MCF 10A (cell line): ENCODE results near the gene SLC35E1. TPM values are rescaled to one million over a fixed set of nuclear protein-coding genes. Genes with fewer than 3 reads are reported as not detected.
A peak's percentile ranks its signal among the peaks of the same experiment; 100 is the strongest.

Experiments
- BruUV-seq: library from RNA; stranded (reverse); fragments of 400-500 nt; replicated peaks from 2 replicates; lab custom pipeline; 2021; lab: Mats Ljungman, UMichigan
- CTCF ChIA-PET: fragments of 300-600 bp; sonication (Branson Sonifier 250); formaldehyde crosslinking; extraction: SDS; loops from one replicate; lab custom pipeline; 2021; ENCODE audit warnings: antibody characterized with exemption, inconsistent platforms; lab: Yijun Ruan, JAX
- POLR2A ChIA-PET: fragments of 300-600, 350-650 bp; sonication (Branson Sonifier 250); formaldehyde crosslinking; extraction: SDS; loops from one replicate; lab custom pipeline; 2020; ENCODE audit warnings: antibody characterized with exemption, inconsistent platforms; lab: Yijun Ruan, JAX
- DNase-seq: peaks from one replicate; pipeline ENCODE4 v3.0.0-alpha.2; 2018; ENCODE audit not compliant: unreplicated experiment
- H3K27ac Mint-ChIP-seq: one replicate; pipeline ENCODE4 v1.8.0; 2022; ENCODE audit warnings: mild to moderate bottlenecking, low read depth, mixed read lengths; ENCODE audit not compliant: unreplicated experiment
- H3K27me3 Mint-ChIP-seq: one replicate; pipeline ENCODE4 v1.8.0; 2022; ENCODE audit warnings: mixed read lengths; ENCODE audit not compliant: insufficient read depth, unreplicated experiment
- H3K36me3 Mint-ChIP-seq: one replicate; pipeline ENCODE4 v1.8.0; 2022; ENCODE audit warnings: mild to moderate bottlenecking, moderate library complexity, mixed read lengths; ENCODE audit not compliant: insufficient read depth, unreplicated experiment
- H3K4me1 Mint-ChIP-seq: one replicate; pipeline ENCODE4 v1.8.0; 2022; ENCODE audit warnings: mixed read lengths; ENCODE audit not compliant: insufficient read depth, unreplicated experiment
- H3K4me3 Mint-ChIP-seq: one replicate; pipeline ENCODE4 v1.8.0; 2022; ENCODE audit warnings: mild to moderate bottlenecking, moderate library complexity, mixed read lengths; ENCODE audit not compliant: unreplicated experiment
- H3K9me3 Mint-ChIP-seq: one replicate; pipeline ENCODE4 v1.8.0; 2022; ENCODE audit warnings: mixed read lengths; ENCODE audit not compliant: unreplicated experiment
- intact Hi-C: fragments of 100-400 bp; cut with micrococcal nuclease; formaldehyde crosslinking; loops from 2 replicates; pipeline ENCODE4 v1.14.1; 2022
- total RNA-seq: library from RNA; stranded (reverse); gene quantifications from 2 replicates; pipeline ENCODE4 v1.2.3, GENCODE V29; 2022
- TF ChIP-seq, protein P1 (sequence below): fragments of 200-600 bp; IDR thresholded peaks from one replicate; pipeline ENCODE4 v1.8.0; 2022; ENCODE audit warnings: antibody characterized with exemption, mild to moderate bottlenecking; ENCODE audit not compliant: unreplicated experiment

The SLC35E1 gene
- total RNA-seq, 1 experiment from 2014 or later = 62.6 TPM

DNA sequence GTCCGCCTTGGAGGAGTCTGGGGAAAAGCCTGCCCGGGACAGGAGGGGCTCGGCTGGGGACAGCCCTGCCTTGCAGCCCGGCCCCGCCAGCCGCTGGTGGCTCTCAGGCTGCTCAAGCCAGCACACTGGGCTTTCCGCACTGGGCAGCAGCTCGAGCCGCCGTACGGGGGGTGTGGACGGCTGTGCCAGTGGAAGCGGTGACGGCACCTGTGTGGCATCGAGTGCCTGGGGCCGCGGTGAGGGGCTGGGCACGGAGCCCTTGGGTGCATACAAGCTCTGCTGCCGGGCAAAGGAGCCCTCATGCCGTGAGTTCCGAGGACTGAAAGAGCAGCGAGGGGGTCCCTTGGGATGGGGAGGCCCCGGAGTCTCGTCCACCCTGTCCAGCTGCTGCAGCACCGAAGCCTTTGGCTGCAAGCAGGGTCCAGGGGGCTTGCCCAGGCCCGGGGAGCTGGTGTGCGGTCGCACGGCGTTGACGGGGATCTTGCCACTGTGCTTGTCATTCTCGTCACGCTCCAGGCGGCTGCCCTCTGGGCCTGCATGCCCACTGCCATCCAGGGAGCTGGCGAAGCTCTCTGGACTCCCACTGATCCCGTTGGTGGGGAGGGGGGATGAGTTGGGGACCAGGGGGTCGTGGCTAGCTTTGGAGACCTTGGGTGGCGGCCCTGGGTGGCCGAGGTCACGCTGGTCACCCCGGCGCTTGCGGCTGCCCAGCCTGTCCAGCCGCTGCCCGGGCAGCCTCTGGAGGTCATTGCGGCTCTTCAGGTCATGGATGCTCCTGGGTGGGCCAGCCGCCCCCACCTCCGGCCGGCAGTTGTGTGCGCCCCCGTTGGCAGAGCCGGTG, 4.7 kb upstream of the SLC35E1 start:
- CTCF ChIA-PET = no interaction called here
- no peak overlapping the region for H3K27ac Mint-ChIP-seq

DNA sequence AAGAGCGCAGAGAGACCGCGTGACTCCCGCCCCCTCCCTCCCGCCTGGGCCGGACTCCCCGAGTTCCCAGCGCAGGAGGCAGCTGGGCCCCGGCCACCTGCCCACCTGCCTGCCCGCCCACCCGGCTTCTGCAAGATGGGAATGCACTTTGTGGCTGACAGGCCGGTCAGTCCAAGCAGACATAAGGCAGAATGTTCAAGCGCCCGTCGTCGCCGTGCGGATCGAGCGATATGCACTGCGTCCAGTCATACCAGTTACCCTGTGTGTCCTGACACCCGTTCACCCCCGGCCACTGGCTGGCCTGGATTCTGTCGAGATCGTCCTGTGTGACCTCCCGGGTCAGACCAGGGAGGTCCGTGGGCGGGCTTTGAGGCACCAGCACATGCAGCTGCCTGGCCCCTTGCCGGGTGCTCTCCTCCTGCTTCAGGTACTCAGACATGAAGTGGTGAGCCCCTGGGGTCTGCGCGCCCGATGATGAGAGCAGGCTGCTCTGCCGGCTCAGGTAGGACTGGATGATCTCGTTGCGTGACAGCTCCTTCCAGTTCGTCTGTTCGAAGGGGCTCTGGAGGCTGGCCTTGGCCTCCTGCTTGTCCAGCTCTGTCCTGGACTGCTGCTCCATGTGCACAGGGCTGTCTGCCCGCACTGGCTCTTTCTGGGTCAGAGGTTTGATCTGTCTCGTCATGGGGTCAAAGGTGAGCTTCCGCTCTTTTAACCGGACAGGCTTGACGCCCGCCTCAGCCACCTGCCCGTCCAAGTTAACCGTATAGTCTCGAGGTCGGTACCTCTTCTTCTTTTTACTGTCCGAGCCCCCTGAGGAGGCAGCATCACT, 3.9 kb upstream of the SLC35E1 start:
- Mint-ChIP-seq H3K27me3 (no peaks in the 10 kb centered on the region), H3K4me3 (no peak overlapping the region), H3K9me3 (no peaks in the 10 kb centered on the region), H3K4me1 (peaks cover 32% of the 10 kb centered on the region), H3K27ac (no peak overlapping the region), H3K36me3 (peaks cover 57% of the 10 kb centered on the region)
- POLR2A ChIA-PET = no interaction called here
- no peak for DNase-seq
- CTCF ChIA-PET = no interaction called here
- intact Hi-C loops = no loop called here
- TF ChIP-seq, protein P1, sequence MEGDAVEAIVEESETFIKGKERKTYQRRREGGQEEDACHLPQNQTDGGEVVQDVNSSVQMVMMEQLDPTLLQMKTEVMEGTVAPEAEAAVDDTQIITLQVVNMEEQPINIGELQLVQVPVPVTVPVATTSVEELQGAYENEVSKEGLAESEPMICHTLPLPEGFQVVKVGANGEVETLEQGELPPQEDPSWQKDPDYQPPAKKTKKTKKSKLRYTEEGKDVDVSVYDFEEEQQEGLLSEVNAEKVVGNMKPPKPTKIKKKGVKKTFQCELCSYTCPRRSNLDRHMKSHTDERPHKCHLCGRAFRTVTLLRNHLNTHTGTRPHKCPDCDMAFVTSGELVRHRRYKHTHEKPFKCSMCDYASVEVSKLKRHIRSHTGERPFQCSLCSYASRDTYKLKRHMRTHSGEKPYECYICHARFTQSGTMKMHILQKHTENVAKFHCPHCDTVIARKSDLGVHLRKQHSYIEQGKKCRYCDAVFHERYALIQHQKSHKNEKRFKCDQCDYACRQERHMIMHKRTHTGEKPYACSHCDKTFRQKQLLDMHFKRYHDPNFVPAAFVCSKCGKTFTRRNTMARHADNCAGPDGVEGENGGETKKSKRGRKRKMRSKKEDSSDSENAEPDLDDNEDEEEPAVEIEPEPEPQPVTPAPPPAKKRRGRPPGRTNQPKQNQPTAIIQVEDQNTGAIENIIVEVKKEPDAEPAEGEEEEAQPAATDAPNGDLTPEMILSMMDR = no peak
- BruUV-seq = no TSS peak

More for the DNA sequence above, 4.7 kb upstream of the SLC35E1 start:
- DNase-seq = no peak
- Mint-ChIP-seq H3K36me3 (peaks cover 57% of the 10 kb centered on the region), H3K9me3 (no peaks in the 10 kb centered on the region), H3K4me1 (peaks cover 31% of the 10 kb centered on the region), H3K27me3 (no peaks in the 10 kb centered on the region), H3K4me3 (no peak overlapping the region)
- no TSS peak for BruUV-seq
- POLR2A ChIA-PET = interaction anchor here (0.6 kb wide), 1 partner anchor 148 kb away, joined by 3 read pairs; no protein-coding TSS in a partner anchor
- TF ChIP-seq, protein P1 = no peak
- intact Hi-C loops = no loop called here

DNA sequence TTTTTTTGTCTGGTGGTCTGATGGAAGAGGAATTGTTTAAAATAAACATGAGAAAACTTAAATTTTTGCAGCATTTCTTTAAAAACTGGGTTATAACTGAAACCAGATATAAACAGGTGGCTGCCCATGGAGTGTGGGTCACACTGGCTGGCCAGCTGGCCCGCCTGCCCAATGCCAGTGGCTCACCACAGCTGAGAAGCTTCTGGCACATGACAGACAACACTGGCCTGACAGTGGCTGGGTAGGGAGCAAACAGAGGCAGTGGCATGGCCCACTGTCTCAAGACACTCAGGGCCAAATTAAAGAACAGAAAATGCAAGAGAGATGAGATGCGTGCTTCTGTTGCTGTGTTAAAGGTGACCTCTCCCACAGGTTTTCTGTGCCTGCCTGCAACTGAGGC, 3.1 kb upstream of the SLC35E1 start:
- ChIA-PET POLR2A (no interaction called here), CTCF (no interaction called here)
- Mint-ChIP-seq H3K4me1 (peaks cover 27% of the 10 kb centered on the region), H3K36me3 (peaks cover 57% of the 10 kb centered on the region), H3K27me3 (no peaks in the 10 kb centered on the region), H3K9me3 (no peaks in the 10 kb centered on the region), H3K27ac (peak overlapping the region; percentile 67), H3K4me3 (no peak overlapping the region)
- TF ChIP-seq, protein P1 = no peak
- BruUV-seq = no TSS peak
- no peak for DNase-seq
- intact Hi-C loops = no loop called here

DNA sequence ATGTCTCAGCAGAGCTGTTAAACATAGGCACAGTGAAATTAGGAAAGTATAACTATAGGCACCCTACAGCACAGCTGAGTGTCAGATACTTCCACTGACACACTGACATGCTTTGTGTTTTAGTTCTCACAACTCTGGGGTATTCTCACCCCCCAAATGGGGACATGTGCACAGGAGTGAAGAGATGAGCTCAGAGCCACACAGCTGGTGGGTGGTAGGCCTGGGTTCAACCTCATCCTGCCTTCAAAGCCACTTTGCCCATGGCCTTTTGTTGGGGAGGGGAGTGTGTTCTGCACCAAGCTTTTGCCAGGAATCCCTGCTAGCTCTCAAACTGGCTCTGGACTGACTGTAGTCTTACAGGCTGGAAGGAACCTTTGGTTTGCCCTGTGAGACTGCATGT, 1.7 kb upstream of the SLC35E1 start:
- H3K27me3 Mint-ChIP-seq = no peaks in the 10 kb centered on the region
- peak overlapping the region; percentile 99 for H3K4me3 Mint-ChIP-seq
- no peaks in the 10 kb centered on the region for H3K9me3 Mint-ChIP-seq
- intact Hi-C loops = loop anchor here (5.0 kb wide), 1 partner anchor 253 kb away; the partner anchor contains the start of gene SIN3B
- H3K27ac Mint-ChIP-seq = peak overlapping the region; percentile 27
- no peak for DNase-seq
- no TSS peak for BruUV-seq
- TF ChIP-seq, protein P1 = no peak
- peaks cover 32% of the 10 kb centered on the region for H3K4me1 Mint-ChIP-seq
- H3K36me3 Mint-ChIP-seq = peaks cover 59% of the 10 kb centered on the region
- CTCF ChIA-PET = interaction anchor here (0.6 to 1.0 kb wide), 3 partner anchors 11 to 35 kb away, joined by 3 to 4 read pairs (median 3); no protein-coding TSS in a partner anchor
- POLR2A ChIA-PET = interaction anchor here (0.6 to 6.1 kb wide), 7 partner anchors 8 to 197 kb away, joined by 3 to 51 read pairs (median 4); partner anchors contain the start of genes C19orf44, CALR3 and MED26
